Testis (tissue), 2 donors: ENCODE measurements around the gene MTTP.

Source experiments
- POLR2A ChIP-seq: fragments of 450-650 bp; IDR thresholded peaks from one replicate; pipeline ENCODE4 v1.6.1; 2017; ENCODE audit warnings: antibody characterized with exemption, mild to moderate bottlenecking, moderate library complexity
- TF ChIP-seq, protein P1 (sequence below), 3 experiments: fragments of 450-650 bp in 2 of 3; fragments of 200-600 bp in 1 of 3; sonication (generic) in 1 of 3; IDR thresholded peaks; one replicate each; pipeline ENCODE4 v1.5.1; 2016 to 2019; ENCODE audit warnings: antibody characterized with exemption in 3 of 3, mild to moderate bottlenecking in 2 of 3, moderate library complexity in 1 of 3

DNA sequence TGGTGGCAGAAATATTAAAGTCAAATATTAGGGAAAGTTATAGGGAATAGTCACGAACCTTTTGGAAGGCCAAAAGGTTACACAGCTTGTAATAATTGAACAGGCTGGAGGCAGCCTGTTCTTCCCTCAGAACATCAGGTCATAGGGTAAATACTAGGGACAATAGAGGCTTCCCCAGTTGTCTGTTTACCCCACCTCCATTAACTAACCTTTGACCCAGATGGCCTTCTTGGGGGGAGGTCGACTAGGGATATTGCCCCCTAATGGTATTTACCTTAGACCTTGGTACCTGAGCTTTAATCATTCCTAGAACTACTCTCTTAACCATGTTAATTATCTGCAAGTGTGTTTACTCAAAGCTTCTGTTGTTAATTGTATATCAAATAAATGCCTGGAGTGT lies 37.8 kb upstream of the MTTP start:
- TF ChIP-seq POLR2A = no peak
- TF ChIP-seq, protein P1, sequence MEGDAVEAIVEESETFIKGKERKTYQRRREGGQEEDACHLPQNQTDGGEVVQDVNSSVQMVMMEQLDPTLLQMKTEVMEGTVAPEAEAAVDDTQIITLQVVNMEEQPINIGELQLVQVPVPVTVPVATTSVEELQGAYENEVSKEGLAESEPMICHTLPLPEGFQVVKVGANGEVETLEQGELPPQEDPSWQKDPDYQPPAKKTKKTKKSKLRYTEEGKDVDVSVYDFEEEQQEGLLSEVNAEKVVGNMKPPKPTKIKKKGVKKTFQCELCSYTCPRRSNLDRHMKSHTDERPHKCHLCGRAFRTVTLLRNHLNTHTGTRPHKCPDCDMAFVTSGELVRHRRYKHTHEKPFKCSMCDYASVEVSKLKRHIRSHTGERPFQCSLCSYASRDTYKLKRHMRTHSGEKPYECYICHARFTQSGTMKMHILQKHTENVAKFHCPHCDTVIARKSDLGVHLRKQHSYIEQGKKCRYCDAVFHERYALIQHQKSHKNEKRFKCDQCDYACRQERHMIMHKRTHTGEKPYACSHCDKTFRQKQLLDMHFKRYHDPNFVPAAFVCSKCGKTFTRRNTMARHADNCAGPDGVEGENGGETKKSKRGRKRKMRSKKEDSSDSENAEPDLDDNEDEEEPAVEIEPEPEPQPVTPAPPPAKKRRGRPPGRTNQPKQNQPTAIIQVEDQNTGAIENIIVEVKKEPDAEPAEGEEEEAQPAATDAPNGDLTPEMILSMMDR (IDR thresholded peaks at IDR 0.05) = no peak
